Prostate gland (tissue), 2 donors: Measurements from ENCODE around the gene FGGY.

Source experiments
- POLR2A ChIP-seq: fragments of 450-650 bp; IDR thresholded peaks from one replicate; pipeline ENCODE4 v1.6.1; 2016; ENCODE audit warnings: antibody characterized with exemption, mild to moderate bottlenecking
- POLR2AphosphoS5 ChIP-seq: sonication (generic); formaldehyde crosslinking; IDR thresholded peaks from one replicate; pipeline ENCODE4 v1.6.1; 2017; ENCODE audit warnings: antibody characterized with exemption
- TF ChIP-seq, protein P1 (sequence below), 4 experiments: fragments of 200-600 bp in 2 of 4; fragments of 450-650 bp in 2 of 4; sonication (generic) in 2 of 4; IDR thresholded peaks; 1 replicate in 3 of 4; 2 replicates in 1 of 4; pipeline ENCODE4 v1.5.1; 2016 to 2019; ENCODE audit warnings: antibody characterized with exemption in 4 of 4, mild to moderate bottlenecking in 2 of 4, moderate library complexity in 2 of 4

DNA sequence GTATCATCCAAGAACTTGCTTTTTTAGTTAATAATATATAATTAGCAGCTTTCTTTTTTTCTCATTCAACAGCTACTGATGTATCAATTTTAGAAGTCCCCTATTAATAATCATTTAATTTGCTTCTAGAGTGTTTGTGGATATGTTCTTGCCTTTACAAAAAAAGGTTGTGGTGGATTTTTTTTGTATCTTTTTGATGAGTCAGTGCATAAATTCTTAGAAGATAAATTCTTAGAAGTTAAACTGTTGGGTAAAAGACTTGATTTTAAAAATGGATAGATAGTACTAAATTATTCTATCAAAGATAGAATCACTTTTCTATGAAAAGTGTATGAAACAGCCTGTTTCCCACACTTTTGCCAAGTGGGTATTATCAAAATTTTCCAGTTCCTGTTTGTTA, 11.9 kb downstream of the FGGY start:
- TF ChIP-seq POLR2AphosphoS5 (no peak), POLR2A (no peak)
- TF ChIP-seq, protein P1, sequence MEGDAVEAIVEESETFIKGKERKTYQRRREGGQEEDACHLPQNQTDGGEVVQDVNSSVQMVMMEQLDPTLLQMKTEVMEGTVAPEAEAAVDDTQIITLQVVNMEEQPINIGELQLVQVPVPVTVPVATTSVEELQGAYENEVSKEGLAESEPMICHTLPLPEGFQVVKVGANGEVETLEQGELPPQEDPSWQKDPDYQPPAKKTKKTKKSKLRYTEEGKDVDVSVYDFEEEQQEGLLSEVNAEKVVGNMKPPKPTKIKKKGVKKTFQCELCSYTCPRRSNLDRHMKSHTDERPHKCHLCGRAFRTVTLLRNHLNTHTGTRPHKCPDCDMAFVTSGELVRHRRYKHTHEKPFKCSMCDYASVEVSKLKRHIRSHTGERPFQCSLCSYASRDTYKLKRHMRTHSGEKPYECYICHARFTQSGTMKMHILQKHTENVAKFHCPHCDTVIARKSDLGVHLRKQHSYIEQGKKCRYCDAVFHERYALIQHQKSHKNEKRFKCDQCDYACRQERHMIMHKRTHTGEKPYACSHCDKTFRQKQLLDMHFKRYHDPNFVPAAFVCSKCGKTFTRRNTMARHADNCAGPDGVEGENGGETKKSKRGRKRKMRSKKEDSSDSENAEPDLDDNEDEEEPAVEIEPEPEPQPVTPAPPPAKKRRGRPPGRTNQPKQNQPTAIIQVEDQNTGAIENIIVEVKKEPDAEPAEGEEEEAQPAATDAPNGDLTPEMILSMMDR (IDR thresholded peaks at IDR 0.05): no peak
